ENCODE data around the gene GNB1.
"Not testable (repeated sequence)": the region's sequence is repeated elsewhere in the genome, so short reads cannot be mapped to it uniquely, and the experiment has no call there.

Gene GNB1

GRCh38 chr1:1746566-1746909 lies 144.3 kb downstream of the GNB1 start:
- DNase-seq (ENCODE audit: low read depth, low spot score): not testable (repeated sequence)

- DNase-seq (ENCODE audit: low read depth, low spot score): peak; percentile 89
These were observed 145.0 kb downstream of the GNB1 start for GRCh38 chr1:1745651-1746565.

- DNase-seq (ENCODE audit: low read depth, low spot score): not testable (repeated sequence)
These were observed 148.4 kb downstream of the GNB1 start for GRCh38 chr1:1742529-1742928.

DNA sequence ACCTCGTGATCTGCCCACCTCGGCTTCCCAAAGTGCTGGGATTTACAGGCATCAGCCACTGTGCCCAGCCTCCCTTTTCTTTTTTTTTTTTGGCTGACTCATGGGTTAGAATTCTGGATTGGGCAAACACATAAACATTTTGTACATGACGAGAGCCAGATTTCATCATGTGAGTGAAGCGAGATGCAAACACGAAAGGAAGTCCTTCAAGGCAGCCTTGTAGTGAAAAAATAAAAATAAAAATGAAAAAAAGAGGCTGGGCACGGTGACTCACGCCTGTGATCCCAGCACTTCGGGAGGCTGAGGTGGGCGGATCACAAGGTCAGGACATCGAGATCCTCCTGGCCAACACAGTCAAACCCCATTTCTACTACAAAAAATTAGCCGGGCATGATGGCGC lies 149.9 kb downstream of the GNB1 start:
- DNase-seq (ENCODE audit: low read depth, low spot score): not testable (repeated sequence)

- not testable (repeated sequence) for DNase-seq (ENCODE audit: low read depth, low spot score)
These were observed 152.0 kb downstream of the GNB1 start for GRCh38 chr1:1738799-1739337.

GRCh38 chr1:1737675-1738590 lies 153.0 kb downstream of the GNB1 start:
- not testable (repeated sequence) for DNase-seq (ENCODE audit: low read depth, low spot score)
